SW480 (cell line): ENCODE data around the gene IL23R.
A peak's percentile ranks its signal among the peaks of the same experiment; 100 is the strongest.
"Not testable (repeated sequence)": the region's sequence is repeated elsewhere in the genome, so short reads cannot be mapped to it uniquely, and the experiment has no call there.

Experiments
- DNase-seq: peaks from one replicate; pipeline ENCODE4 v3.0.0-alpha.2; 2016; ENCODE audit warnings: low spot score

Gene IL23R

GRCh38 chr1:67166196-67166595 is at the start of gene IL23R:
Gene IL23R, plus strand, starts transcription at chr1:67166454. Its CDS starts 1,667 bp downstream, at chr1:67168121.
- DNase-seq: no peak

GRCh38 chr1:67118191-67118590 is 48.1 kb upstream of the IL23R start:
- no peak for DNase-seq

GRCh38 chr1:67118646-67119045 is 47.6 kb upstream of the IL23R start:
- no peak for DNase-seq

- DNase-seq: no peak
These were observed 45.2 kb upstream of the IL23R start for GRCh38 chr1:67120855-67121619.

- DNase-seq: no peak
These were observed 41.8 kb upstream of the IL23R start for GRCh38 chr1:67124455-67124854.

GRCh38 chr1:67126111-67126746 is 40.0 kb upstream of the IL23R start:
- peak; percentile 24 for DNase-seq

GRCh38 chr1:67126974-67127373 is 39.3 kb upstream of the IL23R start:
- no peak for DNase-seq

- DNase-seq: no peak
These were observed 35.6 kb upstream of the IL23R start for GRCh38 chr1:67130673-67131072.

GRCh38 chr1:67133177-67133576 is 33.1 kb upstream of the IL23R start:
- DNase-seq: no peak

GRCh38 chr1:67134695-67135094 is 31.6 kb upstream of the IL23R start, which contains the start of gene C1orf141:
Gene C1orf141, minus strand, starts transcription at chr1:67134970. Its CDS starts 7,730 bp downstream, at chr1:67127240.
- DNase-seq: no peak

GRCh38 chr1:67135354-67135753 is 30.9 kb upstream of the IL23R start:
- no peak for DNase-seq

- DNase-seq: no peak
These were observed 28.9 kb upstream of the IL23R start for GRCh38 chr1:67137307-67137753.

GRCh38 chr1:67138813-67139499 is 27.3 kb upstream of the IL23R start:
- no peak for DNase-seq

GRCh38 chr1:67140460-67140859 is 25.8 kb upstream of the IL23R start:
- no peak for DNase-seq

- not testable (repeated sequence) for DNase-seq
These were observed 24.4 kb upstream of the IL23R start for GRCh38 chr1:67141832-67142231.

- DNase-seq: no peak
These were observed 23.3 kb upstream of the IL23R start for GRCh38 chr1:67142931-67143330.

- DNase-seq: no peak
These were observed 22.3 kb upstream of the IL23R start for GRCh38 chr1:67143966-67144365.

GRCh38 chr1:67144696-67145095 is 21.6 kb upstream of the IL23R start:
- DNase-seq: no peak

- DNase-seq: no peak
These were observed 20.2 kb upstream of the IL23R start for GRCh38 chr1:67146101-67146500.

- DNase-seq: no peak
These were observed 19.7 kb upstream of the IL23R start for GRCh38 chr1:67146539-67146938.

GRCh38 chr1:67147973-67148372 is 18.3 kb upstream of the IL23R start:
- not testable (repeated sequence) for DNase-seq

- peak; percentile 34 for DNase-seq
These were observed 17.6 kb upstream of the IL23R start for GRCh38 chr1:67148516-67149178.
